Measurements from ENCODE around the gene DNMT3A. TPM values are rescaled to one million over a fixed set of nuclear protein-coding genes. Genes with fewer than 3 reads are reported as not detected.

The DNMT3A gene
- total and polyA plus RNA-seq, 2 of the 8 experiments (the other 6 are each of a cell fraction or from before 2014, with no cell fraction given) = 33.6 to 178 TPM

DNA sequence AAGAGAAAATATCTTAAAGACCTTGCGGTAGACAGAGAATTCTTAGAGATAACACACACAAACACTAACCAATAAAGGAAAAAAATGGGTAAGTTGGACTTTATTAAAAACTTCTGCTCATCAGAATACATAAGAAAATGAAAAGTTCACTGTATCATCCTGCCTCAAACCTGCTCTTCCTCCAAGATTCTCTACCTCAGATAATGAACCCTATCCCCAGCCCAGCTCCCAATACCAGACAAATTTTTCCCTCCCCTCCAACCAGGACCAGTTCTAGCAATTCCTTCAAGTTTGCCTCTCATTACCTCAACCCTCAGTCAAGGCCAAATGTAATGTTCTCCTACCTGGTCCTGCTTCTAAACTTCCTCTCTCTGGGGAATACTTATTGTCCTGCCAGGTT, 79.4 kb downstream of the DNMT3A start:
- 92% methylated on average over 1 of the region's 1 CpG; no CpG with 5 or more reads in 1 of the 2 experiments for WGBS, 2 experiments (ENCODE audit: extremely low coverage in 1 of 2, insufficient coverage in 1 of 2, insufficient read length in 1 of 2, insufficient replicate concordance in 2 of 2, low coverage in 1 of 2, low lambda C conversion rate in 2 of 2, missing lambda C conversion rate in 1 of 2)
- POLR2A ChIA-PET (ENCODE audit: partially characterized antibody) = interaction anchor here (0.6 to 1.5 kb wide), 5 partner anchors 8 to 16 kb away, joined by 3 to 6 read pairs (median 4); no protein-coding TSS in a partner anchor
- no peak for TF ChIP-seq HDAC2 (IDR thresholded peaks at IDR 0.05; ENCODE audit: borderline replicate concordance in 1 of 2, low read depth in 2 of 2, low read length in 2 of 2)
- TF ChIP-seq GABPA (IDR thresholded peaks at IDR 0.05; ENCODE audit: borderline replicate concordance, insufficient read depth, low read length) = no peak
- no peak for TF ChIP-seq EZH2 (IDR thresholded peaks at IDR 0.05; ENCODE audit: low read depth, low read length, severe bottlenecking)
- TF ChIP-seq SAP30 (IDR thresholded peaks at IDR 0.05; ENCODE audit: insufficient read depth, insufficient replicate concordance, low read length) = no peak
- TF ChIP-seq TCF12 (IDR thresholded peaks at IDR 0.05; ENCODE audit: low read depth, low read length) = no peak
- no peak for TF ChIP-seq KDM5A (IDR thresholded peaks at IDR 0.05; ENCODE audit: low read length)
- no peak for TF ChIP-seq RXRA (IDR thresholded peaks at IDR 0.05; ENCODE audit: insufficient read depth, low read depth, low read length)
- TF ChIP-seq POLR2AphosphoS5 (IDR thresholded peaks at IDR 0.05; ENCODE audit: low read depth, low read length) = no peak
- no peak for TF ChIP-seq RBBP5 (IDR thresholded peaks at IDR 0.05; ENCODE audit: borderline replicate concordance, low read depth, low read length)
- TF ChIP-seq CBX5 (IDR thresholded peaks at IDR 0.05; ENCODE audit: low read depth, low read length) = no peak
- no peak for TF ChIP-seq FOSL1 (IDR thresholded peaks at IDR 0.05; ENCODE audit: insufficient read depth, low read depth, low read length)
- TF ChIP-seq, protein P1, sequence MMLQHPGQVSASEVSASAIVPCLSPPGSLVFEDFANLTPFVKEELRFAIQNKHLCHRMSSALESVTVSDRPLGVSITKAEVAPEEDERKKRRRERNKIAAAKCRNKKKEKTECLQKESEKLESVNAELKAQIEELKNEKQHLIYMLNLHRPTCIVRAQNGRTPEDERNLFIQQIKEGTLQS (IDR thresholded peaks at IDR 0.05; ENCODE audit: insufficient read depth, low read depth, low read length) = no peak

More for the DNA sequence above, 79.4 kb downstream of the DNMT3A start:
- H2AK5ac ChIP-seq (ENCODE audit: low read depth, low read length) = 0 out of 2 replicates have a peak overlapping the region, but pooled peaks have one; percentile 0
- H3K4me3 ChIP-seq (ENCODE audit: extremely low read depth in 1 of 4, insufficient read depth in 2 of 4, low read depth in 3 of 4, low read length in 4 of 4) = no peak overlapping the region
- no peak overlapping the region; the same call in 1 of the 2 replicates for H2BK5ac ChIP-seq (ENCODE audit: low read depth, low read length)
- H3K14ac ChIP-seq (ENCODE audit: insufficient read length) = no peak overlapping the region
- CTCF ChIA-PET (ENCODE audit: partially characterized antibody) = interaction anchor here (2.9 kb wide), 1 partner anchor 15 kb away, joined by 16 read pairs; no protein-coding TSS in a partner anchor
- no peaks in the 10 kb centered on the region; a peak in 1 of 7 replicates for H3K27me3 ChIP-seq (replicated peaks in 1 of 4; ENCODE audit: control insufficient read depth in 3 of 4, extremely low read depth in 1 of 4, insufficient read depth in 3 of 4, low read length in 3 of 4)
- no peak overlapping the region for H4K91ac ChIP-seq (replicated peaks; ENCODE audit: insufficient read length, low read length)
- no peak overlapping the region for H2BK120ac ChIP-seq (replicated peaks; ENCODE audit: low read depth, low read length)
- H3K4me2 ChIP-seq (ENCODE audit: insufficient read depth in 1 of 2, low read depth in 2 of 2, low read length in 2 of 2) = no peak overlapping the region
- H3K56ac ChIP-seq (replicated peaks; ENCODE audit: insufficient read length, low read depth, low read length) = no peak overlapping the region
- H3K9me3 ChIP-seq (ENCODE audit: insufficient read depth in 2 of 2, low read depth in 1 of 2, low read length in 1 of 2) = no peaks in the 10 kb centered on the region
- H3K79me2 ChIP-seq (ENCODE audit: control insufficient read depth in 1 of 2, insufficient read depth in 2 of 2, low read length in 2 of 2) = no peaks in the 10 kb centered on the region
- H3K9ac ChIP-seq (replicated peaks in 1 of 4; ENCODE audit: extremely low read depth in 1 of 4, low read depth in 3 of 4, low read length in 3 of 4) = no peak overlapping the region
- H3K18ac ChIP-seq (ENCODE audit: extremely low read depth, low read length) = no peak overlapping the region
- no peak overlapping the region for H4K5ac ChIP-seq (ENCODE audit: insufficient read length, low read depth, low read length)
- no peak for FAIRE-seq
- H3K4ac ChIP-seq (replicated peaks; ENCODE audit: insufficient read length, low read depth, low read length) = no peak overlapping the region
- H2BK15ac ChIP-seq (ENCODE audit: low read length) = 0 out of 2 replicates have a peak overlapping the region, but pooled peaks have one; percentile 2
- H3K36me3 ChIP-seq (ENCODE audit: control insufficient read depth in 2 of 4, insufficient read depth in 4 of 4, low read length in 3 of 4) = no peaks in the 10 kb centered on the region
- H4K20me1 ChIP-seq (replicated peaks in 1 of 2; ENCODE audit: control insufficient read depth in 1 of 2, insufficient read depth in 2 of 2, low read length in 2 of 2) = no peaks in the 10 kb centered on the region
- no peak overlapping the region for H3K23ac ChIP-seq (ENCODE audit: insufficient read length)
- H4K8ac ChIP-seq (ENCODE audit: extremely low read depth, insufficient read depth, low read length) = no peak overlapping the region
- peak overlapping the region; percentile 78; the same call in 1 of the 2 replicates for H2BK12ac ChIP-seq (ENCODE audit: low read depth, low read length)
- H3K79me1 ChIP-seq (ENCODE audit: low read depth, low read length) = 0 out of 2 replicates have a peak, but pooled peaks cover 5% of the 10 kb centered on the region
- DNase-seq (ENCODE audit: low read depth in 1 of 2, low spot score in 2 of 2) = no peak
- no peak overlapping the region for H3K27ac ChIP-seq (ENCODE audit: low read depth, low read length)
- H3K4me1 ChIP-seq (replicated peaks in 1 of 4; ENCODE audit: control insufficient read depth in 3 of 4, insufficient read depth in 4 of 4, low read length in 3 of 4) = peaks cover 32 to 44% (median 36%) of the 10 kb centered on the region in 4 experiments
- peak overlapping the region; percentile 28; the same call in 1 of the 2 replicates for H2BK20ac ChIP-seq (ENCODE audit: low read length)
- no peak overlapping the region for H2AFZ ChIP-seq (ENCODE audit: low read length)
- H3K23me2 ChIP-seq (ENCODE audit: low read depth, low read length) = no peaks in the 10 kb centered on the region
